ENCODE results near the gene CHCHD10.

GRCh38 chr22:23752090-23752691, 15.6 kb downstream of the CHCHD10 start:
- TF ChIP-seq CTCF (conservative IDR thresholded peaks at IDR 0.05) (no peak), EZH2 (IDR thresholded peaks at IDR 0.05; ENCODE audit: low read depth) (no peak)

All from PC-9 (cell line).